Measurements from ENCODE around the gene SNTG2. TPM values are rescaled to one million over a fixed set of nuclear protein-coding genes. Genes with fewer than 3 reads are reported as not detected.

Gene SNTG2
- total and polyA plus RNA-seq, 2 of the 13 experiments (the other 11 are each of a cell fraction or from before 2014, with no cell fraction given): not detected

- no TSS peak for BruUV-seq (replicated peaks)
- H3K27me3 ChIP-seq (ENCODE audit: control insufficient read depth in 1 of 2, insufficient read depth in 2 of 2, low read length in 2 of 2): peaks cover 2 to 33% of the 10 kb centered on the region in 2 experiments; a peak in 3 of 5 replicates
- no peak overlapping the region for H2AFZ ChIP-seq (ENCODE audit: low read length)
- no peak overlapping the region for H3K27ac ChIP-seq (ENCODE audit: extremely low read length, insufficient read depth, low read length)
- TF ChIP-seq AHR (CRISPR knock-in tag; IDR thresholded peaks at IDR 0.05): no peak
- TF ChIP-seq HNF4G (IDR thresholded peaks at IDR 0.05; ENCODE audit: borderline replicate concordance, low read depth, low read length): peak; percentile 40; the same call in 1 of the 2 replicates
- TF ChIP-seq HNF4G (CRISPR knock-in tag; IDR thresholded peaks at IDR 0.05; ENCODE audit: borderline replicate concordance, low read depth): no peak
- peak; percentile 26; the same call in 1 of the 2 replicates for TF ChIP-seq HNF4A (CRISPR knock-in tag; IDR thresholded peaks at IDR 0.05)
- TF ChIP-seq SIX4 (CRISPR knock-in tag; IDR thresholded peaks at IDR 0.05): no peak
- TF ChIP-seq NCOR1 (IDR thresholded peaks at IDR 0.05; ENCODE audit: borderline replicate concordance, low read length): 0 out of 2 replicates have a peak, but pooled peaks have one; percentile 14
- TF ChIP-seq CTCF (CRISPR knock-in tag; IDR thresholded peaks at IDR 0.05): 0 out of 2 replicates have a peak, but pooled peaks have one; percentile 30
- TF ChIP-seq RELA (CRISPR knock-in tag; IDR thresholded peaks at IDR 0.05): no peak
- TF ChIP-seq STAG1 (CRISPR knock-in tag; IDR thresholded peaks at IDR 0.05): 0 out of 2 replicates have a peak, but pooled peaks have one; percentile 18
- TF ChIP-seq THAP9 (CRISPR knock-in tag; IDR thresholded peaks at IDR 0.05; ENCODE audit: borderline replicate concordance): no peak
- TF ChIP-seq TFAP4 (IDR thresholded peaks at IDR 0.05; ENCODE audit: borderline replicate concordance, low read depth): peak; percentile 54; the same call in 1 of the 2 replicates
- peak; percentile 13; the same call in 1 of the 3 replicates for TF ChIP-seq MXI1 (IDR thresholded peaks at IDR 0.05; ENCODE audit: borderline replicate concordance, low read depth, low read length)
- H3K4me1 ChIP-seq (ENCODE audit: insufficient read depth, low read length): peaks cover 9% of the 10 kb centered on the region
- FAIRE-seq: peak; percentile 53
- H4K20me1 ChIP-seq (ENCODE audit: insufficient read depth, low read length): no peaks in the 10 kb centered on the region
- H3K4me3 ChIP-seq (replicated peaks in 1 of 3; ENCODE audit: insufficient read depth in 1 of 3, low read depth in 2 of 3, low read length in 3 of 3): no peak overlapping the region
- H3K9ac ChIP-seq (ENCODE audit: insufficient read depth, low read depth, low read length): no peak overlapping the region
- H3K79me2 ChIP-seq (ENCODE audit: insufficient read depth, low read length): no peaks in the 10 kb centered on the region
- no peaks in the 10 kb centered on the region for H3K36me3 ChIP-seq (replicated peaks in 1 of 2; ENCODE audit: control insufficient read depth in 1 of 2, insufficient read depth in 2 of 2, low read length in 2 of 2)
- intact Hi-C loops (cut with micrococcal nuclease; ENCODE audit: unreplicated experiment): no loop called here
- in situ Hi-C loops (cut with HindIII; ENCODE audit: extremely low pct_ligation_motif_present, low pct_unique_long_range_greater_than_20kb): no loop called here
- POLR2A ChIA-PET: no interaction called here
- no peak overlapping the region for H3K4me2 ChIP-seq (ENCODE audit: low read depth, low read length)
- CTCF ChIA-PET (ENCODE audit: low intra/inter-chr PET ratio, low total read pairs): no interaction called here
- no peaks in the 10 kb centered on the region for H3K9me3 ChIP-seq (ENCODE audit: low read length)
- peak; percentile 18 for DNase-seq (ENCODE audit: low spot score)
- 35% methylated on average over 13 of the region's 13 CpGs for WGBS (ENCODE audit: low lambda C conversion rate)
- peak; percentile 66 for ATAC-seq
These were observed 3.5 kb downstream of the SNTG2 start for GRCh38 chr2:953975-954686.
